ENCODE results near the gene KSR1. TPM values are rescaled to one million over a fixed set of nuclear protein-coding genes. Genes with fewer than 3 reads are reported as not detected.

Gene KSR1
- total and polyA plus RNA-seq, 2 of the 8 experiments (the other 6 are each of a cell fraction or from before 2014, with no cell fraction given) = 14.1 to 34.7 TPM

GRCh38 chr17:27460196-27460725, 4.0 kb downstream of the KSR1 start (continued):
- no peak for TF ChIP-seq JUN (IDR thresholded peaks at IDR 0.05; ENCODE audit: low read depth, low read length)
- no peak for TF ChIP-seq SP1 (IDR thresholded peaks at IDR 0.05; ENCODE audit: low read depth, low read length)
- no peak for TF ChIP-seq TAF7 (optimal IDR thresholded peaks at IDR 0.05; ENCODE audit: borderline replicate concordance, low read depth, low read length)
- TF ChIP-seq SRF (IDR thresholded peaks at IDR 0.05; ENCODE audit: low read depth, low read length) = no peak
- TF ChIP-seq BCL11A (IDR thresholded peaks at IDR 0.05; ENCODE audit: low read depth in 2 of 2, low read length in 2 of 2) = no peak
- TF ChIP-seq EGR1 (IDR thresholded peaks at IDR 0.05; ENCODE audit: borderline replicate concordance, low read depth, low read length) = no peak
- no peak for TF ChIP-seq SUZ12 (IDR thresholded peaks at IDR 0.05; ENCODE audit: low read length)
- no peak for TF ChIP-seq POLR2AphosphoS5 (IDR thresholded peaks at IDR 0.05; ENCODE audit: low read depth, low read length)
- TF ChIP-seq TEAD4 (IDR thresholded peaks at IDR 0.05; ENCODE audit: low read depth, low read length) = no peak

Data from H1 (cell line).